Vagina (tissue), 2 donors: ENCODE data around the gene WWC2.

Source experiments
- CTCF ChIP-seq, 3 experiments: fragments of 450-650 bp in 2 of 3; fragments of 200-600 bp in 1 of 3; sonication (generic) in 1 of 3; IDR thresholded peaks; one replicate each; pipeline ENCODE4 v1.5.1; 2017 to 2019; ENCODE audit warnings: antibody characterized with exemption in 3 of 3, mild to moderate bottlenecking in 2 of 3, moderate library complexity in 2 of 3
- POLR2A ChIP-seq, 2 donors: fragments of 450-650 bp; IDR thresholded peaks; one replicate each; pipeline ENCODE4 v1.6.1; 2017; ENCODE audit warnings: antibody characterized with exemption in 2 of 2, mild to moderate bottlenecking in 2 of 2, moderate library complexity in 2 of 2

GRCh38 chr4:183352546-183352945 is 253.5 kb downstream of the WWC2 start:
- no peak for TF ChIP-seq POLR2A (IDR thresholded peaks at IDR 0.05)
- TF ChIP-seq CTCF (IDR thresholded peaks at IDR 0.05) = no peak
